Smooth muscle cell of the brain vasculature (primary cell): ENCODE measurements around the gene PTPN2.
"Not testable (repeated sequence)": the region's sequence is repeated elsewhere in the genome, so short reads cannot be mapped to it uniquely, and the experiment has no call there.

Experiments used
- DNase-seq: peaks from one replicate; pipeline ENCODE4 v3.0.0-alpha.2; 2012; ENCODE audit warnings: low read depth, low spot score

PTPN2 gene

GRCh38 chr18:12895014-12895413, 11.0 kb upstream of the PTPN2 start:
- no peak for DNase-seq

GRCh38 chr18:12891561-12891960, 7.5 kb upstream of the PTPN2 start:
- DNase-seq: no peak

- no peak for DNase-seq
These were observed 6.9 kb upstream of the PTPN2 start for GRCh38 chr18:12890964-12891363.

DNA sequence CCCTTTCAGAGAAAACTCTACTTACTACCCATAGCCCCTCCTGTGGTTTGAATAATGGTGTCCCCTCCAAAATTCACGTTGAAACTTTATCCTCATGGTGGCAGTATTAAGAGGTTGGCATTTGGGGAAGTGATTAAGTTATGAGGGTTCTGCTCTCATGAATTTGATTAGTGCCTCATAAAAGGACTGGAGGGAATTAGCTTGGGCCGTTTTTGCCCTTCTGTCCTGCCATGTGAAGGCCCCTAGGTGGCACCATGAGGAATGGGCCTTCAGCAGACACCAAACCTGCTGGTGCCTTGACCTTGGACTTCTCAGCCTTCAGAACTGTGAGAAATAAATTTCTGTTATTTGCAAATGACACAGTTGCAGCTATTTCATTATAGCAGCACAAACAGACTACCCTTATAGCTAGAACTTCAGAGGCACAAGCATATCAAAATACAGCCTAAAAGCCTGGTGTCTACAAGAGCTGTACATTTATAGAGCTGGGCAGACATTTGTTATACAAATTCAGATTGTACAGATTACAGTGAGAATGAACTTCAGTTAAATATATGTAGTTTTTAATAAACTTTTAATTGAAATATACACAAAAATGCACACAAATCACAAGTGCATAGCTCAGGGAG, 2.6 kb upstream of the PTPN2 start:
- no peak for DNase-seq

DNA sequence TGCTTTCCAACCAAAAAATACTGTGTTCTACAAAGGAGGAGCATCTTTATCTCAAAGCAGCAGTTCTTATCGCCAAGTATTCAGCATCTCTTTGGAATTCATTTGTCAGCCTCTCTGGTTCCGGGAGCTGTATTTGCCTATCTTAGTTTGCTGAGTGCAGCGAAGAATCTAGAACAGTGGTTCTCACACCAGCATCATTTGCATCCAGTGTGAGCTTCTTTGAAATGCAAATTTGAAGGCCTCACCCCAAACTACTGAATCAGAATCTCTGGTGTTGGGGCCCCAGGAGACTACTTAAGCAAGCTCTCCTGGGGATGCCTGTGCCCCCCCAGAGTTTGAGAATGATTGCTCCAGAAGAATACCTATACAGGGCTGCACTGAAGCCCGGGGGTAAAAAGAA, 1.5 kb upstream of the PTPN2 start:
- no peak for DNase-seq

- DNase-seq: no peak
These were observed 628 bp upstream of the PTPN2 start for GRCh38 chr18:12884406-12885323.

DNA sequence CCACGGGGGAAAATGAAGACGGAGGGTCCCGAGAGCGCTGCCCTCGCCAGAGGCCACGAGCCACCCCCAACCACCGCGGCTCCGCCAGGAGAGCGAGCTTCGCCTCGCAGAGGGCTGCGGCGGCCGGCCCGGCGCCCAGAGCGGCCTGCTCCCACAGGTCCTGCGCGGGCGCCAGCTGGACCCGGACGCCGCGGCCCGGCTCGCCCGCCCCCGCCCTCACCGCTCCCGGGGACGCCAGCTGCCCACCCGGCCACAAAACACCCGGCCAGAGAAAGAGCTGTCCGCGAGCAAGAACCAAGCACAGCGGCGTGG, 709 bp downstream of the PTPN2 start:
- DNase-seq: no peak

GRCh38 chr18:12882453-12883371, 1.3 kb downstream of the PTPN2 start:
- DNase-seq: no peak

- no peak for DNase-seq
These were observed 3.5 kb downstream of the PTPN2 start for GRCh38 chr18:12880541-12880910.

- no peak for DNase-seq
These were observed 4.0 kb downstream of the PTPN2 start for GRCh38 chr18:12879840-12880540.

GRCh38 chr18:12874992-12875391, 9.0 kb downstream of the PTPN2 start:
- DNase-seq: not testable (repeated sequence)

DNA sequence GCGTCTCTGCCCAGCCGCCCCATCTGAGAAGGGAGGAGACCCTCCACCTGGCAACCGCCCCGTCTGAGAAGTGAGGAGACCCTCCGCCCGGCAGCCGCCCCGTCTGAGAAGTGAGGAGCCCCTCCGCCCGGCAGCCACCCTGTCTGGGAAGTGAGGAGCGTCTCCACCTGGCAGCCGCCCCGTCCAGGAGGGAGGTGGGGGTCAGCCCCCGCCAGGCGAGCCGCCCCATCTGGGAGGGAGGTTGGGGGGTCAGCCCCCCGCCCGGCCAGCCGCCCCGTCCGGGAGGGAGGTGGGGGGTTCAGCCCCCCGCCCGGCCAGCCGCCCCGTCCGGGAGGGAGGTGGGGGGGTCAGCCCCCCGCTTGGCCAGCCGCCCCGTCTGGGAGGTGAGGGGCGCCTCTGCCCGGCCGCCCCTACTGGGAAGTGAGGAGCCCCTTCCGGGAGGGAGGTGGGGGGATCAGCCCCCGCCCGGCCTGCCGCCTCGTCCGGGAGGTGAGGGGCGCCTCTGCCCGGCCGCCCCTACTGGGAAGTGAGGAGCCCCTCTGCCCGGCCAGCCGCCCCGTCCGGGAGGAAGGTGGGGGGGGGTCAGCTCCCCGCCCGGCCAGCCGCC, 10.0 kb downstream of the PTPN2 start:
- DNase-seq: not testable (repeated sequence)

- no peak for DNase-seq
These were observed 11.6 kb downstream of the PTPN2 start for GRCh38 chr18:12872408-12872807.

DNA sequence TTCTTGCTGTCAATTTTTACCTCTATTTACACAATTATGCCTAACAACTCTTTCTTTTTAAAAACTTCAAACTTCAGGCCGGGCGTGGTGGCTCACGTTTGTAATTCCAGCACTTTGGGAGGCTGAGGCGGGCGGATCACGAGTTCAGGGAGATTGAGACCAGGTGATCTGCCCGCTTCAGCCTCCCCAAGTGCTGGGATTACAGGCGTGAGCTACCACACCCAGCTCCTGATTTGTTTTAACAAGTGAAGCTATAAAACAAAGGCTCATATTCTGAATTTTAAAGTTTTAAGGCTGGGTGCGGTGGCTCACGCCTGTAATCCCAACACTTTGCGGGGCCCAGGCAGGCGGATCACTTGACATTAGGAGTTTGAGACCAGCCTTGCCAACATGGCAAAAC, 15.5 kb downstream of the PTPN2 start:
- DNase-seq: no peak

DNA sequence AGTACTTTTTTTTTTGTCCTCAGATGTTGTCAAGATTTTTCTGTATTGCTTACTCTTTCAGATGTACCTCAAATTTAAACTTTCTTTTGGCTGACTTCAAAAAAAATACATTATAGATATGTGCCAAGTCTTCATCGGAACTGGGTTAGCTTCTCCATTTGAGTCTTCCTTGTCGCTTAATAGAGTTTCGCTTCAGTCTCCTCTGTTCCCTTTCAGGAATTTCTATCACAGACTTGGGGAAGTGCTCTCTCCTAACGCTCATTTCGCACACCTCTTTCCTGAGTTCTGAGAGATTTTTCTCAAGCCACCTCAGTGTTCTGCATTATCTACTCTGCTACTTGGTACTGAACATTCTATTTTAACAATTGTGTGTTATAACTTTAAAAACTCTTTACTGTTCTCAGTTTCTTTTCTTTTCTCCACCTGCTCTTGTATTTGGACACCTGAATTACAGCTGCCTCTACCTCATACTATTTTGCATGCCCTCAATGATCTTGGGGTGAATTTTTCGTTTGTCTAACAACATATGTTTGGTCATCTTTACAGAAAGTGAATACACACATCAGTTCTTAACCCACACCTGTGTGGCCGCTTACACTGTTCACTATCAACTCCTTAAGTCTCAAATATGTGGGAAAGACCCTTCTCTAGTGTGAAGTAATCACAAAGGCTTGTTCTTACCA, 16.5 kb downstream of the PTPN2 start:
- DNase-seq: no peak

DNA sequence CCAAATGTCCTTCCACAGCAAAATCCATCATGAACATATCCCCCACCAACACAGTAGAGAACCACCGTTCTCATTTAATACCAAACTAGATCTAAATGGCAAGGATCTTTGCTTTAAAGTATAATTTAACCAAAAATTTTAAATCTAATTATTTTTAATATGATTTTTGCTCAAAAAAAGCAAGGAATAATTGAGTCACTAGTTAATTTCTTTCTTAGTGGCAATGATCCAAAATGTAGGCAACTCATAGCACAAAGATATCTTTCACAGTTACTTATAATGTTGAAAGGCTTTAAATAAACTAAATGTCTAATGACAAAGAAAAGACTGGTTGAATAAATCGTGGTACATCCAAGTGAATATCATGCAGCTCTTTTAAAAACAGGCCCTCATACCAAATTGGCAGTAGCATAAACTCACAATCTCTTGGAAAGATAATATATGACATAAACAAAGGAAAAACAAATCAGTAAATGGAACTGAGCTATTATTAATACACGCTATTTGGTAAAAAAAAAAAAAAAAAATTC, 20.3 kb downstream of the PTPN2 start:
- no peak for DNase-seq

GRCh38 chr18:12862874-12863482, 21.1 kb downstream of the PTPN2 start:
- no peak for DNase-seq

- DNase-seq: no peak
These were observed 21.6 kb downstream of the PTPN2 start for GRCh38 chr18:12862467-12862866.

DNA sequence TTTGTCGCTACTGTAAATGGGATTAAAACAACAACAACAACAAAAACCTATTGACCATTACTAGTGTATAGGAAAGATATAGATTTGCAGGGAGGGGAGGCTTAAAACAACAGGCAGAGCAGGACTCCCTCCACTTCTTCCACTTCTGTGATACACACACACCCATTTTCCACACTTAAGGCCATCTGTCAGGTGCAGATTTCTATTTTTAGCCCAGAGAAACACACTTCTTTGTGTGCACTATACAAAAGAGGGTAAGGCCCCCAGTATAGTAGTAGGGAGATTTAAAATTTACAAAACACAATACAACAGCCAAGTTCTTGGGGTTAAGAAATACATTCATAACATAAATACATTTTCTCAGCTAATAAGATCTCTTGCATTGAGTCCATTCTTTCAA, 22.4 kb downstream of the PTPN2 start:
- no peak for DNase-seq

DNA sequence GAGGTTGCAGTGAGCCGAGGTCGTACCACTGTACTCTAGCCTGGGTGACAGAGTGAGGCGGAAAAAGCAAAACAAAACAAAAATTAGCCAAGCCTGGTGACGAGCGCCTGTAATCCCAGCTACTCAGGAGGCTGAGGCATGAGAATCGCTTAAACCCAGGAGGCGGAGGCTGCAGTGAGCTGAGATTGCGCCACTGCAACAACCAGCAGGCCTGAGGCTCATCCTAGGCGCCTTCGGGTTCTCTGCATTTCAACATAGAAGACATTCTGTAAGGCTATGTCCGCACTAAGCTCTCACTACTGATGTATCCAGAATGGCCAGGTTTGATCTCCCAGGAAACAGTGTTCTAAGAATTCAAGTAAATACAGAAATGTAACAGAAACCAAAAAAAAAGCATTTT, 23.5 kb downstream of the PTPN2 start:
- no peak for DNase-seq
